H9 (cell line): ENCODE measurements around the gene CDKAL1. TPM values are rescaled to one million over a fixed set of nuclear protein-coding genes. Genes with fewer than 3 reads are reported as not detected.

Source experiments
- DNase-seq: peaks from one replicate; pipeline ENCODE4 v3.0.0-alpha.2; 2017
- H2AFZ ChIP-seq: one replicate; pipeline ENCODE4 v1.6.1; 2013; ENCODE audit warnings: mild to moderate bottlenecking, low read length, control low read depth, moderate library complexity
- H2AK5ac ChIP-seq: 2 replicates; pipeline ENCODE4 v1.6.1; 2013; ENCODE audit warnings: low read length, control low read depth, mixed read lengths; ENCODE audit not compliant: insufficient read length
- H2BK120ac ChIP-seq: one replicate; pipeline ENCODE4 v1.6.1; 2013; ENCODE audit warnings: low read depth, mild to moderate bottlenecking, low read length, control low read depth, inconsistent platforms; ENCODE audit not compliant: poor library complexity, severe bottlenecking
- H2BK12ac ChIP-seq: 2 replicates; pipeline ENCODE4 v1.6.1; 2013; ENCODE audit warnings: low read length, control low read depth, mixed read lengths, low read depth; ENCODE audit not compliant: insufficient read length
- H2BK15ac ChIP-seq: 2 replicates; pipeline ENCODE4 v1.6.1; 2013; ENCODE audit warnings: low read depth, low read length, control low read depth
- H2BK20ac ChIP-seq: one replicate; pipeline ENCODE4 v1.6.1; 2013; ENCODE audit warnings: low read depth, mild to moderate bottlenecking, low read length, control low read depth, inconsistent platforms; ENCODE audit not compliant: poor library complexity, severe bottlenecking
- H2BK5ac ChIP-seq: 2 replicates; pipeline ENCODE4 v1.6.1; 2013; ENCODE audit warnings: low read length, control low read depth, mixed read lengths; ENCODE audit not compliant: insufficient read length
- H3K14ac ChIP-seq: 2 replicates; pipeline ENCODE4 v1.6.1; 2013; ENCODE audit warnings: low read length, control low read depth; ENCODE audit not compliant: insufficient read depth
- H3K18ac ChIP-seq: 2 replicates; pipeline ENCODE4 v1.6.1; 2013; ENCODE audit warnings: low read depth, mild to moderate bottlenecking, mixed read lengths, low read length, control low read depth; ENCODE audit not compliant: insufficient read length
- H3K23ac ChIP-seq: 2 replicates; pipeline ENCODE4 v1.6.1; 2013; ENCODE audit warnings: low read length, control low read depth, mixed read lengths, low read depth; ENCODE audit not compliant: insufficient read length
- H3K23me2 ChIP-seq: 2 replicates; pipeline ENCODE4 v1.6.1; 2013; ENCODE audit warnings: low read depth, mild to moderate bottlenecking, mixed read lengths, low read length, control low read depth; ENCODE audit not compliant: insufficient read length, poor library complexity, severe bottlenecking
- H3K27ac ChIP-seq: 2 replicates; pipeline ENCODE4 v1.5.1; 2013; ENCODE audit warnings: low read length, control low read depth, mixed read lengths, low read depth; ENCODE audit not compliant: insufficient read length
- H3K27me3 ChIP-seq: 2 replicates; pipeline ENCODE4 v1.6.1; 2013; ENCODE audit warnings: low read length, control low read depth, inconsistent platforms; ENCODE audit not compliant: insufficient read depth
- H3K4ac ChIP-seq: 2 replicates; pipeline ENCODE4 v1.6.1; 2013; ENCODE audit warnings: low read depth, mild to moderate bottlenecking, control low read depth, inconsistent platforms, low read length, moderate library complexity
- H3K4me1 ChIP-seq: 2 replicates; pipeline ENCODE4 v1.6.1; 2013; ENCODE audit warnings: low read length, control low read depth, inconsistent platforms; ENCODE audit not compliant: insufficient read depth
- H3K4me2 ChIP-seq: 2 replicates; pipeline ENCODE4 v1.6.1; 2013; ENCODE audit warnings: low read length, control low read depth, mixed read lengths; ENCODE audit not compliant: insufficient read length, insufficient read depth
- H3K56ac ChIP-seq: 2 replicates; pipeline ENCODE4 v1.6.1; 2013; ENCODE audit warnings: low read depth, mild to moderate bottlenecking, mixed read lengths, low read length, control low read depth; ENCODE audit not compliant: insufficient read length
- H3K79me1 ChIP-seq: 2 replicates; pipeline ENCODE4 v1.6.1; 2013; ENCODE audit warnings: low read depth, mild to moderate bottlenecking, moderate library complexity, low read length, control low read depth, inconsistent platforms; ENCODE audit not compliant: insufficient read depth, poor library complexity, severe bottlenecking
- H3K79me2 ChIP-seq: 2 replicates; pipeline ENCODE4 v1.6.1; 2013; ENCODE audit warnings: low read length, control low read depth, inconsistent platforms; ENCODE audit not compliant: insufficient read depth
- H3K9ac ChIP-seq: 2 replicates; pipeline ENCODE4 v1.6.1; 2013; ENCODE audit warnings: low read length, control low read depth, mixed read lengths; ENCODE audit not compliant: insufficient read length; ENCODE audit errors: extremely low read depth
- H3K9me3 ChIP-seq: one replicate; pipeline ENCODE4 v1.6.1; 2013; ENCODE audit warnings: low read depth, low read length, inconsistent platforms; ENCODE audit not compliant: control insufficient read depth
- H3T11ph ChIP-seq: one replicate; pipeline ENCODE4 v1.6.1; 2013; ENCODE audit warnings: mild to moderate bottlenecking, low read length, control low read depth, inconsistent platforms
- H4K20me1 ChIP-seq: one replicate; pipeline ENCODE4 v1.6.1; 2013; ENCODE audit not compliant: control insufficient read depth, insufficient read length, insufficient read depth
- H4K5ac ChIP-seq: 2 replicates; pipeline ENCODE4 v1.6.1; 2013; ENCODE audit warnings: low read depth, mild to moderate bottlenecking, mixed read lengths, low read length, control low read depth; ENCODE audit not compliant: insufficient read length
- H4K8ac ChIP-seq: replicated peaks from 2 replicates; pipeline ENCODE4 v1.6.1; 2013; ENCODE audit warnings: low read length, control low read depth, mixed read lengths, low read depth; ENCODE audit not compliant: insufficient read length
- H4K91ac ChIP-seq: 2 replicates; pipeline ENCODE4 v1.6.1; 2013; ENCODE audit warnings: low read depth, mild to moderate bottlenecking, moderate library complexity, mixed read lengths, low read length, control low read depth; ENCODE audit not compliant: insufficient read length
- H3K27ac Mint-ChIP-seq, 3 experiments: 2 replicates in 2 of 3; 3 replicates in 1 of 3; pipeline ENCODE4 v1.8.0; 2020 to 2021; ENCODE audit warnings: mixed read lengths in 3 of 3, mild to moderate bottlenecking in 1 of 3, moderate library complexity in 1 of 3
- H3K27me3 Mint-ChIP-seq: 2 replicates; pipeline ENCODE4 v1.8.0; 2021; ENCODE audit warnings: low read depth, mild to moderate bottlenecking, moderate library complexity, mixed read lengths
- H3K36me3 Mint-ChIP-seq, 3 experiments: 2 replicates in 2 of 3; 3 replicates in 1 of 3; pipeline ENCODE4 v1.8.0; 2020 to 2021; ENCODE audit warnings: low read depth in 3 of 3, mixed read lengths in 3 of 3; ENCODE audit not compliant: insufficient read depth in 1 of 3
- H3K4me1 Mint-ChIP-seq, 2 experiments: 2 replicates each; pipeline ENCODE4 v1.8.0; 2020; ENCODE audit warnings: mixed read lengths in 2 of 2
- H3K4me3 Mint-ChIP-seq, 2 experiments: 2 replicates in 1 of 2; 3 replicates in 1 of 2; pipeline ENCODE4 v1.8.0; 2020 to 2021; ENCODE audit warnings: mild to moderate bottlenecking in 2 of 2, mixed read lengths in 2 of 2, moderate library complexity in 1 of 2
- H3K9me3 Mint-ChIP-seq, 2 experiments: 2 replicates in 1 of 2; 3 replicates in 1 of 2; pipeline ENCODE4 v1.8.0; 2020; ENCODE audit warnings: mild to moderate bottlenecking in 2 of 2, mixed read lengths in 2 of 2, moderate library complexity in 1 of 2
- WGBS: extraction: QIAGEN DNeasy Blood & Tissue Kit; methylation state at CpG from one replicate; pipeline ENCODE4 v1.1.7; 2013; ENCODE audit warnings: missing lambda C conversion rate, low lambda C conversion rate, mixed read lengths; ENCODE audit not compliant: insufficient read length; ENCODE audit errors: extremely low coverage; 5-methylcytosine and 5-hydroxymethylcytosine counted together
- total RNA-seq: library from RNA; stranded (reverse); gene quantifications from 2 replicates; pipeline ENCODE4 v1.2.1, GENCODE V29; 2021
- TF ChIP-seq, protein P1 (sequence below): fragments of 200-600 bp; sonication (generic); conservative IDR thresholded peaks from 3 replicates; pipeline ENCODE4 v1.8.0; 2021; ENCODE audit warnings: antibody characterized with exemption, mild to moderate bottlenecking

Gene CDKAL1
- total RNA-seq, 1 experiment from 2014 or later, result 23.0 TPM

DNA sequence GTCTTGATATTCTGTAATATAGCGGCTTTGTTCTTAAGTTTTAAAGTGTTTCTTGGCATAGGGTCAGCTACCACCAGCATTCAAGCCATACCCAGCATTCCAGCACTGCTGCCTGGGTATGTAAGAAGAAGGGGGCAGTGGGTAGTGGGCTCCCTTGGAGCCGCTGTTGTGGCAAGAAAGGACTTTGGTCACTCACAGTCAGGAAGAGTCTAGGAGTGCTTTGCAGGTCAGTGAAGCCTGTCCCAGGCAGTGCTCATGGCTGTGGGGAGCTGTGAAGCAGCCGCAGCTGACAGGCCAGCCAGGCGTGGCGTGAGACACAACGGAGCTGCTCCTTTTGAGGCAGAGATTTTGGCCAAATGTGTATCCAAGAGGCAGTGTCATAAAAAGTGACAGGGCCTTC is 512.0 kb downstream of the CDKAL1 start:
- H3K9me3 ChIP-seq, result no peaks in the 10 kb centered on the region
- H3K9me3 Mint-ChIP-seq, result no peaks in the 10 kb centered on the region
- H3K23ac ChIP-seq, result no peak overlapping the region
- no peaks in the 10 kb centered on the region for H4K20me1 ChIP-seq
- H3K79me2 ChIP-seq, result no peaks in the 10 kb centered on the region
- no peak overlapping the region for H4K91ac ChIP-seq
- no peaks in the 10 kb centered on the region; a peak in 1 of 7 replicates for H3K36me3 Mint-ChIP-seq
- H2BK12ac ChIP-seq, result no peak overlapping the region
- no peak overlapping the region for H2BK5ac ChIP-seq
- no peak overlapping the region for H2BK120ac ChIP-seq
- H3K56ac ChIP-seq, result no peak overlapping the region
- no peak overlapping the region for H4K8ac ChIP-seq
- no CpG with 5 or more reads among the region's 6 CpGs for whole genome bisulfite sequencing
- H3K18ac ChIP-seq, result peak overlapping the region; percentile 43
- 0 out of 2 replicates have a peak overlapping the region, but pooled peaks have one; percentile 67 for H3K14ac ChIP-seq
- H3K79me1 ChIP-seq, result no peaks in the 10 kb centered on the region
- H3K27me3 Mint-ChIP-seq, result no peaks in the 10 kb centered on the region
- TF ChIP-seq, protein P1, sequence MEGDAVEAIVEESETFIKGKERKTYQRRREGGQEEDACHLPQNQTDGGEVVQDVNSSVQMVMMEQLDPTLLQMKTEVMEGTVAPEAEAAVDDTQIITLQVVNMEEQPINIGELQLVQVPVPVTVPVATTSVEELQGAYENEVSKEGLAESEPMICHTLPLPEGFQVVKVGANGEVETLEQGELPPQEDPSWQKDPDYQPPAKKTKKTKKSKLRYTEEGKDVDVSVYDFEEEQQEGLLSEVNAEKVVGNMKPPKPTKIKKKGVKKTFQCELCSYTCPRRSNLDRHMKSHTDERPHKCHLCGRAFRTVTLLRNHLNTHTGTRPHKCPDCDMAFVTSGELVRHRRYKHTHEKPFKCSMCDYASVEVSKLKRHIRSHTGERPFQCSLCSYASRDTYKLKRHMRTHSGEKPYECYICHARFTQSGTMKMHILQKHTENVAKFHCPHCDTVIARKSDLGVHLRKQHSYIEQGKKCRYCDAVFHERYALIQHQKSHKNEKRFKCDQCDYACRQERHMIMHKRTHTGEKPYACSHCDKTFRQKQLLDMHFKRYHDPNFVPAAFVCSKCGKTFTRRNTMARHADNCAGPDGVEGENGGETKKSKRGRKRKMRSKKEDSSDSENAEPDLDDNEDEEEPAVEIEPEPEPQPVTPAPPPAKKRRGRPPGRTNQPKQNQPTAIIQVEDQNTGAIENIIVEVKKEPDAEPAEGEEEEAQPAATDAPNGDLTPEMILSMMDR, result no peak
- no peak overlapping the region for H3T11ph ChIP-seq
- peaks cover 2 to 4% of the 10 kb centered on the region in 2 experiments; a peak in 3 of 4 replicates for H3K4me1 Mint-ChIP-seq
- H2AFZ ChIP-seq, result no peak overlapping the region
- H3K27ac Mint-ChIP-seq, result peak overlapping the region in 2 of 3 experiments; percentile 44 to 60; a peak in 3 of 7 replicates
- no peak overlapping the region for H4K5ac ChIP-seq
- H3K4me1 ChIP-seq, result no peaks in the 10 kb centered on the region
- no peak overlapping the region for H2AK5ac ChIP-seq
- no peak overlapping the region for H2BK15ac ChIP-seq
- DNase-seq, result no peak
- no peak overlapping the region for H3K9ac ChIP-seq
- no peak overlapping the region for H3K4me3 Mint-ChIP-seq
- H2BK20ac ChIP-seq, result no peak overlapping the region
- no peak overlapping the region for H3K4me2 ChIP-seq
- H3K4ac ChIP-seq, result no peak overlapping the region
- no peaks in the 10 kb centered on the region for H3K27me3 ChIP-seq
- no peak overlapping the region for H3K27ac ChIP-seq
- H3K23me2 ChIP-seq, result no peaks in the 10 kb centered on the region
